Stimulated activated CD4-positive, alpha-beta T cell treated with anti-CD3 and anti-CD28 coated beads, Interleukin-12 subunit alpha, Interleukin-12 subunit beta, amount 100 ng/mL, for 24 hours (primary cell): Measurements from ENCODE around the gene PLD6.

Source experiments
- DNase-seq, 2 experiments: peaks; one replicate each; pipeline ENCODE4 v3.0.0-alpha.2; 2020; ENCODE audit warnings: low read depth in 2 of 2

PLD6 gene

GRCh38 chr17:17156107-17156506, 50.0 kb downstream of the PLD6 start:
- no peak for DNase-seq

GRCh38 chr17:17155568-17155967, 50.6 kb downstream of the PLD6 start:
- no peak for DNase-seq

GRCh38 chr17:17154981-17155380, 51.2 kb downstream of the PLD6 start:
- no peak for DNase-seq

DNA sequence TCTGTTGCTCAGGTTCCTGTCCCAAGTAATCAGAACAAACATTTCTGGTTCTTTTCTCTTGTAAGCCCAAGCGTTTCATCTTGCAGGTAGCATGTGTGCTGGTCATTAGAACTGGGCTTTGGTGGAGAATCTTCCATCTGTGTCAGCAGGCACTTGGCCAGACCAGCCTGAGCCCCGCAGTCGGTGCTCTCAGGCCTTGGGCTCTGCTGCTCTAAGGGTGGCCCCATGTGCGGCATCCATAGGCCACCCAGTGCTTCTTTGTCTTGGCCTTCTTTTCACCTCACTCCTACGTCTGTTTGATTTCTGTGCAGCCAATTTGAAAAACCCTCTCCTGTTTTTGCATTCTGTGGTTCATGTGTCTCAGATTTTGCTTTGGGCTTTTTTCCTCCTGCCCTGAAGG, 51.6 kb downstream of the PLD6 start:
- DNase-seq: no peak

GRCh38 chr17:17153709-17154108, 52.4 kb downstream of the PLD6 start:
- DNase-seq: no peak

GRCh38 chr17:17153071-17153470, 53.1 kb downstream of the PLD6 start:
- DNase-seq: no peak

GRCh38 chr17:17152385-17152784, 53.7 kb downstream of the PLD6 start:
- no peak for DNase-seq

DNA sequence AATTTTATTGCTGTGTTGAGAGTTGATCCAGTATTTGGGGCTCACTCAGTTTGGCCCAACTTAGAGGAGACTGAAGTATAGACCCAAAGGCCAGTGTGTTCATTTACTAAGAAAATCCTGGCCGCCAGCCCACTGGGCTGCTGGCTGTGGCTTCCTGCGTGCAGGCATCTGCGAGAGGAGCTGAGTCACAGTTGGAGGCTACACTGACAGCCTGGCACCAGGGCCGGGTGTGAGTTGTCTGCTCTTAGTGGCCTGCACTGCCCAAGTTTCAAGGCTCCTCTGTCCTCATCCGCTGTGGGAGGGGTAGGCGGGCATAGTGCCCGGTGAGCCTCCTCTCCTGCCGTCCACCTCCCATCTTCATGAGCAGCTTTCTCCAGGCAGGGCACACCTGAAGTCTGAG, 54.2 kb downstream of the PLD6 start:
- no peak for DNase-seq

DNA sequence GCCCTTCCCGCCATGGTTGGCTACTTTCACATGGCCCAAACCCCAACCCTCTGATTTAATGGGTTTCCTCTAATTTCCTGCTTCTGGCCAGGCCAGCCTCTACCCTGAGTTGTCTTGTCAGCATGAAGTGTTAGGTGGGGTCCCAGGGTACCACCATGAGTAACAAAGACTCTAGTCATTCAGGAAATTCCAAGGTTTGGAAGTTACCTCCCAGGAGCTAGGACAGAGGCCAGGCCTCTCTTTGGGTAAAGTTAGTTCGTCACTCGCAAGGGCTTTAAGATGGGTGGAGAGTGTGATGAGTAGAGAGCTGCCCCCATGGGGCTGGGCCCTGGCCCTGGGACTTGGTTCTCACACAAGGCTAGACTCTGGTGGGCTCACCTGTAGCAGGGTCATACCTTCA, 54.6 kb downstream of the PLD6 start:
- no peak for DNase-seq

GRCh38 chr17:17151055-17151454, 55.1 kb downstream of the PLD6 start:
- DNase-seq: no peak
